B cell (primary cell): ENCODE data around the gene PCSK7. TPM values are rescaled to one million over a fixed set of nuclear protein-coding genes. Genes with fewer than 3 reads are reported as not detected.

Source experiments
- ATAC-seq: fragments of 200-7000 bp; cut with Tn5 transposase; one replicate; pipeline ENCODE4 v1.10.0; 2021; ENCODE audit warnings: low read depth, mild to moderate bottlenecking, moderate number of reproducible peaks, moderate library complexity
- CTCF ChIA-PET: fragments of 350-600 bp; sonication (Branson Sonifier 250); formaldehyde crosslinking; loops from one replicate; lab custom pipeline; 2021; ENCODE audit warnings: antibody characterized with exemption, inconsistent platforms; lab: Charles Lee
- POLR2A ChIA-PET: fragments of 350-600 bp; sonication (Branson Sonifier 250); formaldehyde crosslinking; loops from one replicate; lab custom pipeline; 2021; ENCODE audit warnings: antibody characterized with exemption; lab: Charles Lee
- DNase-seq: peaks from one replicate; pipeline ENCODE4 v3.0.0; 2013
- H2AFZ ChIP-seq: 2 replicates; pipeline ENCODE4 v1.6.1; 2012; ENCODE audit warnings: mild to moderate bottlenecking, low read depth, low read length; ENCODE audit not compliant: insufficient read depth, poor library complexity, severe bottlenecking
- H3K27ac ChIP-seq, 2 donors: 1 replicate in 1 of 2; 2 replicates in 1 of 2; pipeline ENCODE4 v1.5.1; 2012 to 2013; ENCODE audit warnings: low read length in 2 of 2, mild to moderate bottlenecking in 2 of 2, moderate library complexity in 1 of 2
- H3K27me3 ChIP-seq, 4 experiments: fragments of 200-600 bp in 1 of 4; sonication (generic) in 1 of 4; replicated peaks in 1 of 4; 1 replicate in 2 of 4; 2 replicates in 2 of 4; pipeline versions ENCODE4 v1.6.1 to v1.7.0; 2013 to 2016; ENCODE audit warnings: low read length in 3 of 4, mild to moderate bottlenecking in 2 of 4, mixed read lengths in 1 of 4, moderate library complexity in 1 of 4; ENCODE audit not compliant: insufficient read depth in 4 of 4, control insufficient read depth in 3 of 4; ENCODE audit errors: control extremely low read depth in 1 of 4
- H3K36me3 ChIP-seq, 2 experiments: replicated peaks in 1 of 2; 1 replicate in 1 of 2; 2 replicates in 1 of 2; pipeline versions ENCODE4 v1.6.1 to v1.7.1; 2013; ENCODE audit warnings: low read length in 1 of 2; ENCODE audit not compliant: insufficient read depth in 2 of 2, control insufficient read depth in 1 of 2; ENCODE audit errors: control extremely low read depth in 1 of 2, extremely low read depth in 1 of 2
- H3K4me1 ChIP-seq, 2 donors: fragments of 200-600 bp in 1 of 2; sonication (generic) in 1 of 2; 1 replicate in 1 of 2; 2 replicates in 1 of 2; pipeline versions ENCODE4 v1.5.1 to v1.6.1; 2013 to 2017; ENCODE audit warnings: low read length in 2 of 2; ENCODE audit not compliant: control insufficient read depth in 2 of 2, insufficient read depth in 2 of 2
- H3K4me2 ChIP-seq: replicated peaks from 2 replicates; pipeline ENCODE3; 2012; ENCODE audit warnings: mild to moderate bottlenecking, low read depth, low read length; ENCODE audit not compliant: poor library complexity, severe bottlenecking
- H3K4me3 ChIP-seq, 5 experiments: fragments of 200-600 bp in 1 of 5; sonication (generic) in 1 of 5; 1 replicate in 3 of 5; 2 replicates in 2 of 5; pipeline versions ENCODE4 v1.5.1 to v1.7.0; 2011 to 2016; ENCODE audit warnings: low read length in 4 of 5, mild to moderate bottlenecking in 4 of 5, low read depth in 2 of 5, control low read depth in 1 of 5, moderate library complexity in 1 of 5; ENCODE audit not compliant: insufficient read depth in 1 of 5; ENCODE audit errors: control extremely low read depth in 1 of 5, extremely low read depth in 1 of 5
- H3K79me2 ChIP-seq: fragments of 200-600 bp; sonication (generic); one replicate; pipeline ENCODE4 v1.6.0; 2016; ENCODE audit warnings: low read length; ENCODE audit not compliant: control insufficient read depth, insufficient read depth
- H3K9ac ChIP-seq: fragments of 200-600 bp; sonication (generic); 2 replicates; pipeline ENCODE4 v1.6.1; 2017; ENCODE audit warnings: mild to moderate bottlenecking, low read length, moderate library complexity
- H3K9me3 ChIP-seq, 3 donors: one replicate each; pipeline versions ENCODE4 v1.6.1 to v1.7.1; 2013; ENCODE audit warnings: low read length in 2 of 3; ENCODE audit not compliant: control insufficient read depth in 2 of 3, insufficient read depth in 1 of 3; ENCODE audit errors: control extremely low read depth in 1 of 3
- H4K20me1 ChIP-seq: 2 replicates; pipeline ENCODE4 v1.6.0; 2012; ENCODE audit warnings: mild to moderate bottlenecking, low read length; ENCODE audit not compliant: insufficient read depth, control insufficient read depth, poor library complexity, severe bottlenecking
- H3K27ac Mint-ChIP-seq: one replicate; pipeline ENCODE4 v1.8.0; 2021; ENCODE audit warnings: mixed read lengths
- H3K27me3 Mint-ChIP-seq: one replicate; pipeline ENCODE4 v1.8.0; 2021; ENCODE audit warnings: mixed read lengths
- H3K4me1 Mint-ChIP-seq: one replicate; pipeline ENCODE4 v1.8.0; 2021; ENCODE audit warnings: mixed read lengths
- H3K4me3 Mint-ChIP-seq: one replicate; pipeline ENCODE4 v1.8.0; 2021; ENCODE audit warnings: mixed read lengths
- H3K9me3 Mint-ChIP-seq: one replicate; pipeline ENCODE4 v1.8.0; 2022; ENCODE audit warnings: mixed read lengths; ENCODE audit not compliant: insufficient read depth
- CTCF ChIP-seq: fragments of 200-600 bp; IDR thresholded peaks from one replicate; pipeline ENCODE4 v1.8.0; 2022; ENCODE audit warnings: antibody characterized with exemption, mild to moderate bottlenecking
- EZH2 ChIP-seq: IDR thresholded peaks from 2 replicates; pipeline ENCODE4 v1.6.1; 2012; ENCODE audit warnings: borderline replicate concordance, low read depth, mild to moderate bottlenecking, moderate library complexity, low read length; ENCODE audit not compliant: insufficient read depth, poor library complexity, severe bottlenecking
- WGBS: methylation state at CpG from one replicate; pipeline ENCODE4 v1.1.5; 2013; ENCODE audit warnings: missing lambda C conversion rate; ENCODE audit not compliant: insufficient coverage; 5-methylcytosine and 5-hydroxymethylcytosine counted together
- intact Hi-C: fragments of 100-400 bp; cut with micrococcal nuclease; formaldehyde crosslinking; loops from one replicate; pipeline ENCODE4 v1.10.0; 2022
- polyA plus RNA-seq: library from polyadenylated mRNA; depleted of rRNA; stranded (reverse); fragments of >200 nt; gene quantifications from 2 replicates; pipeline ENCODE4 v1.2.3, GENCODE V29; 2012
- total RNA-seq, 2 donors: library from RNA; stranded (reverse); fragments of 120-200 nt in 1 of 2; gene quantifications; 1 replicate in 1 of 2; 2 replicates in 1 of 2; pipeline versions ENCODE4 v1.2.3 to v1.2.4, GENCODE V29; 2013 to 2022

Gene PCSK7
- total and polyA plus RNA-seq, 2 donors (not counting 1 experiment from before 2014, with no cell fraction given): 203 to 283 TPM

GRCh38 chr11:117219001-117219400 lies 12.9 kb downstream of the PCSK7 start:
- H3K27ac ChIP-seq: no peak overlapping the region
- Mint-ChIP-seq H3K4me1 (peaks cover 4% of the 10 kb centered on the region), H3K27ac (no peak overlapping the region), H3K27me3 (no peaks in the 10 kb centered on the region), H3K4me3 (no peak overlapping the region), H3K9me3 (no peaks in the 10 kb centered on the region)
- 100% methylated on average over 9 of the region's 9 CpGs for WGBS
- CTCF ChIA-PET: interaction anchor here (19.9 kb wide), 1 partner anchor 40 kb away, joined by 309 read pairs; the partner anchor contains the start of gene SIDT2
- H3K4me1 ChIP-seq: no peaks in the 10 kb centered on the region
- no peaks in the 10 kb centered on the region for H3K27me3 ChIP-seq
- DNase-seq: no peak
- peaks cover 49% of the 10 kb centered on the region for H3K79me2 ChIP-seq
- H2AFZ ChIP-seq: no peak overlapping the region
- peaks cover 16% of the 10 kb centered on the region for H4K20me1 ChIP-seq
- no peak overlapping the region for H3K4me2 ChIP-seq
- TF ChIP-seq CTCF (no peak), EZH2 (no peak)
- no peaks in the 10 kb centered on the region for H3K9me3 ChIP-seq
- no peak overlapping the region for H3K9ac ChIP-seq
- peaks cover 7 to 89% of the 10 kb centered on the region in 2 experiments for H3K36me3 ChIP-seq
- no peak for ATAC-seq
- intact Hi-C loops: no loop called here
- no peak overlapping the region for H3K4me3 ChIP-seq
- POLR2A ChIA-PET: no interaction called here

GRCh38 chr11:117218133-117218915 lies 13.5 kb downstream of the PCSK7 start:
- H3K27ac ChIP-seq: no peak overlapping the region
- CTCF ChIA-PET: interaction anchor here (1.1 to 19.9 kb wide), 2 partner anchors 8 to 39 kb away, joined by 3 to 309 read pairs; partner anchors contain the start of gene SIDT2
- H3K4me3 ChIP-seq: no peak overlapping the region
- peaks cover 42% of the 10 kb centered on the region for H3K79me2 ChIP-seq
- peaks cover 5 to 86% of the 10 kb centered on the region in 2 experiments for H3K36me3 ChIP-seq
- peaks cover 4% of the 10 kb centered on the region for H3K4me1 Mint-ChIP-seq
- H3K4me2 ChIP-seq: no peak overlapping the region
- H3K27ac Mint-ChIP-seq: peak overlapping the region; percentile 10
- ATAC-seq: no peak
- H3K9me3 Mint-ChIP-seq: no peaks in the 10 kb centered on the region
- H2AFZ ChIP-seq: no peak overlapping the region
- DNase-seq: no peak
- no peaks in the 10 kb centered on the region for H3K27me3 ChIP-seq
- peaks cover 14% of the 10 kb centered on the region for H4K20me1 ChIP-seq
- no peak overlapping the region for H3K4me3 Mint-ChIP-seq
- no peak overlapping the region for H3K9ac ChIP-seq
- no peaks in the 10 kb centered on the region for H3K27me3 Mint-ChIP-seq
- H3K4me1 ChIP-seq: no peaks in the 10 kb centered on the region
- TF ChIP-seq EZH2: no peak
- TF ChIP-seq CTCF: no peak
- WGBS: 97% methylated on average over 3 of the region's 15 CpGs
- POLR2A ChIA-PET: no interaction called here
- H3K9me3 ChIP-seq: no peaks in the 10 kb centered on the region
- intact Hi-C loops: no loop called here
